NCI-H510A (cell line): Measurements from ENCODE around the gene NRF1.
A peak's percentile ranks its signal among the peaks of the same experiment; 100 is the strongest.
"Not testable (repeated sequence)": the region's sequence is repeated elsewhere in the genome, so short reads cannot be mapped to it uniquely, and the experiment has no call there.

ENCODE experiments used
- DNase-seq: peaks from one replicate; lab custom pipeline; 2025; lab: John Stamatoyannopoulos, UW

The NRF1 gene

GRCh38 chr7:129611246-129612111 is at the start of gene NRF1:
Gene NRF1, plus strand, starts transcription at chr7:129611720. Its CDS starts 45,632 bp downstream, at chr7:129657352.
- DNase-seq = peak; percentile 66

- DNase-seq = not testable (repeated sequence)
Measured at GRCh38 chr7:129566323-129566722, 45.2 kb upstream of the NRF1 start.

DNA sequence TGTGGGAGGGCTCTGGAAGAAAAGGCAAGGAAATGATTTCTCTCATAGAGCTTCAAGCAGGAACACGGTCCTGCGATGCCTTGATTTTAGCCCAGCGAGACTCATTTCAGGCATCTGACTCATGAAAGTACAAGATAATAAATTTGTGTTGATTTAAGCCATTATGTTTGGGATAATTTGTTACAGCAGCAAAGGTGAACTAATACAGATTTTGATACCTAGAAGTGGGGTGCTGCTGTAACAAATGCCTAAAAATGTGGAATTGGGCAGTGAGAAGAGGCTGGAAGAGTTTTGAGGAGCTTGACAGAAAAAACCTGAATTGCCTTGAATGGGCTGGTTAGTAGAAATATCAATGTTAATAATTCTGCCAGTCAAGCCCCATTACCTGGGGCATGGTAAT is 44.1 kb upstream of the NRF1 start:
- DNase-seq = no peak

GRCh38 chr7:129568240-129568639 is 43.3 kb upstream of the NRF1 start:
- no peak for DNase-seq

DNA sequence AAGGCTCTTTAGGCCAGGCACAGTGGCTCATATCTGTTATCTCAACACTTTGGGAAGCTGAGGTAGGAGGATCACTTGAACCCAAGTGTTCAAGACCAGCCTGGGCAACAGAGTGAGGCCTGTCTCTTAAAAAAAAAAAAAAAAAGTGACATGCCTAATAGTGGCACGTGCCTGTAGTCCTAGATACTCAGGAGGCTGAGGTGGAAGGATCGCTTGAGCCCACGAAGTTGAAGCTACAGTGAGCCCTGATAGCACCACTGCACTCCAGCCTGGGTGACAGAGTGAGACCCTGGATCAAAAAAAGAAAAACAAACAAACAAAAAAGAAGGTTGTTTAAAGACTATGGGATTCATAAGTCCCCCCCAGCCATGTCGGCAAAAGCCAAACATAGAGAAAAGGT is 42.2 kb upstream of the NRF1 start:
- DNase-seq = no peak

DNA sequence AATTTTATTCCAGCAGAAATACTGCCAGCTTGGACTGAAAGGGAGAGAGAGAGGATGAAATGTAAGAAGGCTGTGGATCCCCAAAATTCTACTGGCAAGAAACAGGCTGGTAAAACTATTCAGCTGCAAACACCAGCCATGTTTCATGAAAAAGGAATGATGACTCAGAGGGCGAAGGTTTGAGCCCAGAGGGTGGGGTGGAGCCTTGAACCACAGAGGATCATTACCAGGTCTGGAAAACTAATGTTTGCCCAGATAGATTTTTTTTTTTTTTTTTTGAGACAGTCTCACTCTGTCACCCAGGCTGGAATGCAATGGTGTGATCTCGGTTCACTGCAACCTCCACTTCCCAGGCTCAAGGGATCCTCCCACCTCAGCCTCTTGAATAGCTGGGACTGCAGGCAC is 41.7 kb upstream of the NRF1 start:
- DNase-seq = no peak

DNA sequence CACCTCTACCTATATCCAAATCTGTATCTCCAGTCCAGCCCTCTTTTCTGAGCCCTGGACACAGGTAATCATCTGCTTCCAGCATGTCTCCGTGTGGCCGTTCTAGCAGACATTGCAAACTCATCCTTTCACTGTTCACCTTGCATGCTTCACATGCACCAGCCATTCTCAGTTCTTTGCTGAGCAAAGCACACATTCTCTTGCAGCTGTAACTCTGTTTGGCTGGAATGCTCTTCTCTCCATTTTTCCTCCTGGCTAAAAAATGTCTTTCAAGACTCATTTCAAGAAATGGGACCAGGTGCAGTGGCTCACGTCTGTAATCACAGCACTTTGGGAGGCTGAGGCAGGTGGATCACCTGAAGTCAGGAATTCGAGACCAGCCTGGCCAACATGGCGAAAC is 40.3 kb upstream of the NRF1 start:
- no peak for DNase-seq

DNA sequence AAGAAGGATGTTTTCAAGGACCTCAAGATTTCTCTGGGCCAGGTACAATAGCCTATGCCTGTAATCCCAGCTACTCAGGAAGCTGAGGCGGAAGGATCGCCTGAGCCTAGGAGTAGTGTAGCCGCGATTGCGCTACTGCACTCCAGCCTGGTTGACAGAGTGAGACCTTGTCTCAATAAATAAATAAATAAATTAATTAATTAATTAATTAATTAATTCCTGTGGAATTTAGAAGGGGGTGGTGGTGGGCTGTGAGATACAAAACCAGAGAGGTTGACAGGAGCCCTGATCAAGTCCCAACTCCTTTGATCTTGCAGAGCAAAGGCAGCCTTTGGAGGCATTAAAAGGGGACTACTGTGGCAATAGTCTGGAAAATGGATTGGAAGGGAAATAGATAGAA is 39.3 kb upstream of the NRF1 start:
- DNase-seq = no peak

DNA sequence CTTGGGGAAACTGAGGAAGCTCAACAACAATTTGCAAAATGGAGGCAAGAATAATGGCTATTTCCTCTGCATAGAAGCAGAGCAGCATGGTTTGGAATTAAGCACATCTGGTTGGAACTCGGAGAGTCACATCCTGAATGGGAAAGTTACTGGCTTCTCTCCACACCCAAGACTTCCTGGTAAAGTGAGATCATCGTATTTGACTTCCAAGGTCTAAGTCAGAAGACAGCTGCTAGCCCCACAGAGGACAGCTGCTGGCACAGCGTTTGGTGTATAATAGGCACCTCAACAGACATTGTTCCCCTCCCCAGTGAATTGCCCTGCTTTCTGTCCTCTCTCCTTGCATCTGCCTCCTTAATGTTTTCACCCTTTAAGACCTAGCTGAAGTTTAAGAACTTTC is 37.0 kb upstream of the NRF1 start:
- no peak for DNase-seq

DNA sequence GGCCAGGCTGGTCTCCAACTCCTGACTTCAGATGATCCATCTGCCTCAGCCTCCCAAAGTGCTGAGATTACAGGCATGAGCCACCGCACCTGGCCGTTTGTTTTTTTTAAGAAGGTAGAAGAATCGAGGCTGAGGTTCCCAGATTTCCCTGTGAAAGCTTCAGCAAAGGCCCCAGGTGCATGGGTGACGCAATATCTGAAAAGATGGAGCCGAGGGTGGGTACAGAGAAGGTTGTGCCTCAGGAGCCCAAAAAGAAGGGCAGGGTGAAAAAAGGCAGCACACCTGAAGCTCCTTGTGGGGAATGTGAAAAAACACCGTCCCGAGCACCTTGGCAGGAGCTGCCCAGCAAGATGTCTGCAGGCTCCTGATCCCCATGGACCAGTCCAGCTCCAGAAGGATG is 35.8 kb upstream of the NRF1 start:
- DNase-seq = no peak

GRCh38 chr7:129576138-129576537 is 35.4 kb upstream of the NRF1 start:
- DNase-seq = no peak

GRCh38 chr7:129578829-129579228 is 32.7 kb upstream of the NRF1 start:
- DNase-seq = no peak

- not testable (repeated sequence) for DNase-seq
Measured at GRCh38 chr7:129586179-129586578, 25.3 kb upstream of the NRF1 start.

DNA sequence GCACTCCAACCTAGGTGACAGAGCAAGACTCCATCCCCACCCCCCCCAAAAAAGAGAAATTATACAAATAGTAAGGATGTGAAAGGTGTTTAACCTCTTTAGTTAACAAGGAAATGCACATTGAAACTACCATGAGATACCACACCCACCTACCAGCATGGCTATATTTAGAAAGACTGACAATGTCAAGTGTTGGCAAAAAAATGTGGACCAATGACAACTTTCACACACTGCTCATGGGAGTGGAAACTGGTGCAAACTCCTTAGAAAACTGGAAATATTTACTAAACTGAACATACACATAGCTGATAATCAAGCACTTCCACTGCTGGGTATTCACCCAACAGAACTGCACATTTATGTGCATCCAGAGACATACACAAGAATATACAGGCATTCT is 23.3 kb upstream of the NRF1 start:
- no peak for DNase-seq

DNA sequence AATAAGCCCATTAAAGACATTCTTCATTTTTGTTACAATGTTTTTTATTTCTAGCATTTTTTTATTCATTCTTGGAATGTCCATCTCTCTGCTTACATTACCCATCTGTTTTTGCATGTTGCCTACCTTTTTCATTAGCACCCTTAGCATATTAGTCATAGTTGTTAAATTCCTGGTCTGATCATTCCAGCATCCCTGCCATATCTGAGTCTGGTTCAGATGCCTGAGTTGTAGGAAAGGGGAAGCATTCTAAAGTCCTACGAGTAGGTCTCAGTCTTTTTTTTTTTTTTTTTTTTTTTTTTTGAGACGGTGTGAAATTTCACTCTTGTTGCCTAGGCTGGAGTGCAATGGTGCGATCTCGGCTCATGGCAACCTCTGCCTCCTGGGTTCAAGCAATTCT is 19.7 kb upstream of the NRF1 start:
- DNase-seq = no peak

- DNase-seq = not testable (repeated sequence)
Measured at GRCh38 chr7:129596386-129596785, 15.1 kb upstream of the NRF1 start.

- no peak for DNase-seq
Measured at GRCh38 chr7:129597672-129598071, 13.8 kb upstream of the NRF1 start.

- DNase-seq = no peak
Measured at GRCh38 chr7:129599174-129599573, 12.3 kb upstream of the NRF1 start.

DNA sequence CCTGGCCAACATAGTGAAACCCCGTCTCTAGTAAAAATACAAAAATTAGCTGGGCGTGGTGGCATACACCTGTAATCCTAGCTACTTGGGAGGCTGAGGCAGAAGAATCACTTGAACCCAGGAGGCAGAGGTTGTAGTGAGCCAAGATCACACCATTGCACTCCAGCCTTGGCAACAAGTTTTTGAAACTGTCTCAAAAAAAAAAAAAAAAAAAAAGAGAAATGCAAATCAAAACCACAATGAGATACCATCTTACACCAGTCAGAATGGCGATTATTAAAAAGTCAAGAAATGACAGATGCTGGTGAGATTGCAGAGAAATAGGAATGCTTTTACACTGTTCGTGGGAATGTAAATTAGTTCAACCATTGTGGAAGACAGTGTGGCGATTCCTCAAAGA is 7.9 kb upstream of the NRF1 start:
- not testable (repeated sequence) for DNase-seq

- DNase-seq = not testable (repeated sequence)
Measured at GRCh38 chr7:129604021-129604420, 7.5 kb upstream of the NRF1 start.

GRCh38 chr7:129604713-129605437 is 6.6 kb upstream of the NRF1 start:
- no peak for DNase-seq

DNA sequence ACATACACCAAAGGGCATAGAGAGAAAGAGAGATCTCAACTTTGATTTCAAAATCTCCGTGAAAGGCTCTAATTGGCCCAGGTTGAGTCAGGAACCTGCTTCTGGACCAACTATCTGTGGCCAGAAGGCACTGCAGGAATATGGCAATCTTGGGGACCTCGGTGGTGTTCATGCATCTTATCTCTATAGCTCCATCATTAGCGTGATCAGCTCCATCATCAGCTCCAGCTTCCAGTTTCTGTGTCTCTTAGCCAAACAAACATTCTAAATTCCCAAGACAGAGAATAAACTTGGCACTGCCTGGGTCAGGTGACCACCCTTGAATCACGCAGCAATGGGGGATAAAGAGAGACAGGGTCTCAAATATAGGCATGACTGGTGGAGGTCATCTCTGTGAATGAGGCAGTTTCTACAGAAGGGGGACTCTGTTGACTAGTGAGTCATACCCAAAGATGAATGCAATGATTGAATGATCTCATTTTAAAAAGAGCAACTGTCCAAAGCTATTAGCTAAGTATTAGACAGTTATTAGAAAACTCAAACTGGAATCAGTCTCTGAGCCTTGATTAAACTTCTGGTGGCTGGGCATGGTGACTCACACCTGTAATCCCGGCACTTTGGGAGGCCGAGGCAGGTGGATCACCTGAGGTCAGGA is 5.4 kb upstream of the NRF1 start:
- no peak for DNase-seq

DNA sequence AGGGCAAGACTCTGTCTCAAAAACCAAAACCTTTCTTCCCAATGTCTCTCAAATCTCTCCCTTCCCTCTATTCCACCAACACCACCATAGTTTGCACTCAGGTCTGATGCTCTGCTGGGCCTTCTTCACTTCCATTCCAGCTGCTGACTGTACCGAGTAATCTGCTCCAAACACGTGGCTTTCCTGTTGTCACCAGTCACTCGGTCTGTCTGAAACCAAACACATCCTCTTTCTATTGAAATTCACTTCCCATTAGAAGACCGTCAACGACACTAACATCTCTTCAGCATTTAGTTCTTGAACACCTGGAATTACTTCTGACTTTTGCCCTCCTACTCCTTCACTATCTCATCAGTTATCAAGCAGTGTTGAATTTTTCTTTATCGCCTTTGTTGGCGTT is 4.7 kb upstream of the NRF1 start:
- DNase-seq = no peak
